ENCODE measurements around the gene IRF4.

The IRF4 gene

DNA sequence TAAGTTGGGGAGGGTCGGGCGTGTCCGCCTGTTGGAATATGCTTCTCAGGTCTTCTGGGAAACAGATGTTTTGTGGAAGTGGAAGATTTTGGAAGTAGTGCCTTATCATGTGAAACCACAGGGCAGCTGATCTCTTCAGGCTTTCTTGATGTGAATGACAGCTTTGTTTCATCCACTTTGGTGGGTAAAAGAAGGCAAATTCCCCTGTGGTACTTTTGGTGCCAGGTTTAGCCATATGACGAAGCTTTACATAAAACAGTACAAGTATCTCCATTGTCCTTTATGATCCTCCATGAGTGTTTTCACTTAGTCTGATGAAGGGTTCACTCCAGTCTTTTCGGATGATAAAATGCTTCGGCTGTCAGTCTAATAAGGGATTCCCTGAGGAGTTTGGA lies 4.6 kb downstream of the IRF4 start:
- TF ChIP-seq, protein P1, sequence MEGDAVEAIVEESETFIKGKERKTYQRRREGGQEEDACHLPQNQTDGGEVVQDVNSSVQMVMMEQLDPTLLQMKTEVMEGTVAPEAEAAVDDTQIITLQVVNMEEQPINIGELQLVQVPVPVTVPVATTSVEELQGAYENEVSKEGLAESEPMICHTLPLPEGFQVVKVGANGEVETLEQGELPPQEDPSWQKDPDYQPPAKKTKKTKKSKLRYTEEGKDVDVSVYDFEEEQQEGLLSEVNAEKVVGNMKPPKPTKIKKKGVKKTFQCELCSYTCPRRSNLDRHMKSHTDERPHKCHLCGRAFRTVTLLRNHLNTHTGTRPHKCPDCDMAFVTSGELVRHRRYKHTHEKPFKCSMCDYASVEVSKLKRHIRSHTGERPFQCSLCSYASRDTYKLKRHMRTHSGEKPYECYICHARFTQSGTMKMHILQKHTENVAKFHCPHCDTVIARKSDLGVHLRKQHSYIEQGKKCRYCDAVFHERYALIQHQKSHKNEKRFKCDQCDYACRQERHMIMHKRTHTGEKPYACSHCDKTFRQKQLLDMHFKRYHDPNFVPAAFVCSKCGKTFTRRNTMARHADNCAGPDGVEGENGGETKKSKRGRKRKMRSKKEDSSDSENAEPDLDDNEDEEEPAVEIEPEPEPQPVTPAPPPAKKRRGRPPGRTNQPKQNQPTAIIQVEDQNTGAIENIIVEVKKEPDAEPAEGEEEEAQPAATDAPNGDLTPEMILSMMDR (IDR thresholded peaks at IDR 0.05; ENCODE audit: borderline replicate concordance, insufficient read depth, low read depth, low read length) = no peak
- peak overlapping the region; percentile 17 for H3K4me3 ChIP-seq (ENCODE audit: low read depth, low read length)

DNA sequence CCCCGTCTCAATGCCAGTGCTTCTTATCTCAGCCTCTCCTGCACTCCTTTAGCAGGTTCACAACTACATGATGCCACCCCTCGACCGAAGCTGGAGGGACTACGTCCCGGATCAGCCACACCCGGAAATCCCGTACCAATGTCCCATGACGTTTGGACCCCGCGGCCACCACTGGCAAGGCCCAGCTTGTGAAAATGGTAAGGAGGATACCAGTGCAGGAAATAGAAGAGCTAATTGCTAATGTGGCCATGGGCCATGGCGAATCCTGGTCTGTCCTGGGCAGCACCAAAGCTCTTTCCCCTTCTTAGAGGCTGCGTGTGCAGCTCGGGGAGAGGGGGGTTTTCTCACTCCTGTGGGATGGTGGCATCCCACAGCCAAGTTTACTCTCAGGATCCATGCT lies 5.5 kb downstream of the IRF4 start:
- TF ChIP-seq, protein P1 (IDR thresholded peaks at IDR 0.05; ENCODE audit: borderline replicate concordance, insufficient read depth, low read depth, low read length) = no peak
- no peak overlapping the region for H3K4me3 ChIP-seq (ENCODE audit: low read depth, low read length)

DNA sequence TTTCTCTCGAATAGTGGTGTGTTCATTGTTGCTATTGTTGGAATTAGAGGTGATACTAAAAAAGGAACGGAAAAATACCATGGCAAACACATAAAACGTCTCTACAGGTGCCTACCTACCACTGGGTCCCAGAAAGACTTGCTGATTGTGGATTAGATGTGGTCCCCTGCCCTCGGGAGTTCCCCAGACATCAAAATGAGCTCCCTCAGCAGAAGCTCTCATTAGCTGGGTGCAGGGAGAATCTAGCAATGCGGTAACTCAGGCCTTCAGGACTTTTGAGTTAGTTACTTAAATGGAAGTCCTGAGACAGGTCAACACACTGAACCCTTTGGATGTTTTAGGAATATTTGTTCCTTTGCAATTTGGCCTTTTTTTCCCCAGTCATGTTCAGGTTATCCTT lies 6.1 kb downstream of the IRF4 start:
- TF ChIP-seq, protein P1 (IDR thresholded peaks at IDR 0.05; ENCODE audit: borderline replicate concordance, insufficient read depth, low read depth, low read length) = no peak
- no peak overlapping the region for H3K4me3 ChIP-seq (ENCODE audit: low read depth, low read length)

- TF ChIP-seq, protein P1 (IDR thresholded peaks at IDR 0.05; ENCODE audit: borderline replicate concordance, insufficient read depth, low read depth, low read length) = no peak
- H3K4me3 ChIP-seq (ENCODE audit: low read depth, low read length) = no peak overlapping the region
Observed at GRCh38 chr6:398065-398464, 6.5 kb downstream of the IRF4 start.

- H3K4me3 ChIP-seq (ENCODE audit: low read depth, low read length) = peak overlapping the region; percentile 1
- TF ChIP-seq, protein P1 (IDR thresholded peaks at IDR 0.05; ENCODE audit: borderline replicate concordance, insufficient read depth, low read depth, low read length) = no peak
Observed at GRCh38 chr6:398558-399078, 7.1 kb downstream of the IRF4 start.

DNA sequence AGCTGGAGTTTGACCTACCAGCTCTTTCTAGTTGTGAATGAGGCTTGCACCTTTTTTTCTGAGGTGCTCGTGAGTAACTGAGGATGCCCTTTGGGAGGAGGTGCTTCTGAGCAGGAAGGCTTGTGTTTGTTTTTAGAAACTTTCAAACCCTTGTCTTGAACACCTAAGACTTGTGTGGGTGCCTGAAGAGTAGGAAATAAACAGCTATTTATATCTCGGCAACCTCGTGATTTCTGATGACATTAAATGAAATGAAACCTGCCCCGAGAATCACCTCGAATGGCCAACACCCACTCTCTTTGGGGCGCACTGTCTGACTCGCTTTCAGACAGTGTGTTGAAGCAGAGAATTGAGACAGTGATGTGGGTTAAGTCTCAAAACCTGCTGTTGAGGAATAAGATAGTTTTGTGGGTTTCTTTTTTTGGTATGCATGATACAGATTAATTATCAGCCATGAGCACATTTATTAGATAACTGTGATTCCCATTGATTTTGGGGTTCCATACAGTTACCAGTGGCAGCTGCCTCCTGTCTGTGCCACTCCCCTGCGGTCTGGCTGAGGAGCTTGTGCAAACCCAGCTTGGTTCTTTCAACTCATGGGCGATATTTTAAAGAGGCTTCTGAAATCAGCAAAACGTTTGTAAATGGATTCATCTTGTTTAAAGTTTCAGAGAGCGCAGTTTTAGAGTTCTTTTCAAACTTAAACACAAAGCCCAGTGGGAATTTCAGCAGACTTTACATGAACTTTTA lies 8.4 kb downstream of the IRF4 start:
- no peak overlapping the region for H3K4me3 ChIP-seq (ENCODE audit: low read depth, low read length)

More for the DNA sequence above, 8.4 kb downstream of the IRF4 start:
- TF ChIP-seq, protein P1 (IDR thresholded peaks at IDR 0.05; ENCODE audit: borderline replicate concordance, insufficient read depth, low read depth, low read length) = no peak
